Renal cortical epithelial cell (primary cell): ENCODE data around the gene SSBP2. TPM values are rescaled to one million over a fixed set of nuclear protein-coding genes. Genes with fewer than 3 reads are reported as not detected.
"Not testable (repeated sequence)": the region's sequence is repeated elsewhere in the genome, so short reads cannot be mapped to it uniquely, and the experiment has no call there.

Experiments
- DNase-seq: peaks from one replicate; pipeline ENCODE4 v3.0.0-alpha.2; 2011; ENCODE audit warnings: low read depth
- total RNA-seq: library from RNA; depleted of rRNA; stranded (reverse); fragments of >200 nt; gene quantifications from 2 replicates; pipeline ENCODE4 v1.2.3, GENCODE V29; 2014

SSBP2 gene
- total RNA-seq, 1 donor from 2014 or later: 14.4 TPM

GRCh38 chr5:81530919-81531318 lies 220.0 kb downstream of the SSBP2 start:
- DNase-seq: peak; percentile 75

- DNase-seq: no peak
Observed at GRCh38 chr5:81525690-81526089, 225.2 kb downstream of the SSBP2 start.

- DNase-seq: no peak
Observed at GRCh38 chr5:81524015-81524414, 226.9 kb downstream of the SSBP2 start.

GRCh38 chr5:81522571-81522970 lies 228.3 kb downstream of the SSBP2 start:
- DNase-seq: no peak

GRCh38 chr5:81520769-81521168 lies 230.1 kb downstream of the SSBP2 start:
- DNase-seq: no peak

GRCh38 chr5:81519217-81519905 lies 231.5 kb downstream of the SSBP2 start:
- no peak for DNase-seq

GRCh38 chr5:81517462-81517861 lies 233.4 kb downstream of the SSBP2 start:
- DNase-seq: no peak

- DNase-seq: no peak
Observed at GRCh38 chr5:81516091-81516490, 234.8 kb downstream of the SSBP2 start.

- DNase-seq: peak; percentile 18
Observed at GRCh38 chr5:81513982-81514381, 236.9 kb downstream of the SSBP2 start.

- DNase-seq: no peak
Observed at GRCh38 chr5:81513473-81513872, 237.4 kb downstream of the SSBP2 start.

GRCh38 chr5:81506900-81507588 lies 243.9 kb downstream of the SSBP2 start:
- DNase-seq: peak; percentile 87

GRCh38 chr5:81506378-81506777 lies 244.5 kb downstream of the SSBP2 start:
- no peak for DNase-seq

GRCh38 chr5:81505672-81506071 lies 245.2 kb downstream of the SSBP2 start:
- no peak for DNase-seq

- DNase-seq: not testable (repeated sequence)
Observed at GRCh38 chr5:81503602-81504001, 247.3 kb downstream of the SSBP2 start.

- DNase-seq: no peak
Observed at GRCh38 chr5:81495286-81495685, 255.6 kb downstream of the SSBP2 start.

- no peak for DNase-seq
Observed at GRCh38 chr5:81488862-81489261, 262.0 kb downstream of the SSBP2 start.

- DNase-seq: no peak
Observed at GRCh38 chr5:81486711-81487110, 264.2 kb downstream of the SSBP2 start.

- no peak for DNase-seq
Observed at GRCh38 chr5:81482595-81482994, 268.3 kb downstream of the SSBP2 start.

GRCh38 chr5:81473395-81473794 lies 277.5 kb downstream of the SSBP2 start:
- not testable (repeated sequence) for DNase-seq

GRCh38 chr5:81469676-81470075 lies 281.2 kb downstream of the SSBP2 start:
- no peak for DNase-seq

GRCh38 chr5:81450940-81451339 lies 300.0 kb downstream of the SSBP2 start:
- DNase-seq: peak; percentile 39

GRCh38 chr5:81435023-81435422 lies 315.9 kb downstream of the SSBP2 start:
- DNase-seq: no peak

GRCh38 chr5:81429985-81430384 lies 320.9 kb downstream of the SSBP2 start:
- DNase-seq: no peak

GRCh38 chr5:81429363-81429762 lies 321.5 kb downstream of the SSBP2 start:
- DNase-seq: no peak
